Measurements from ENCODE around the gene ZNF599. TPM values are rescaled to one million over a fixed set of nuclear protein-coding genes. Genes with fewer than 3 reads are reported as not detected.

ZNF599 gene
- total and polyA plus RNA-seq, 2 of the 13 experiments (the other 11 are each of a cell fraction or from before 2014, with no cell fraction given) = 5.8 to 7.3 TPM

- no peak for TF ChIP-seq DDIT3 (CRISPR knock-in tag; IDR thresholded peaks at IDR 0.05)
- no peak for TF ChIP-seq ZNF609 (CRISPR knock-in tag; IDR thresholded peaks at IDR 0.05; ENCODE audit: borderline replicate concordance)
- TF ChIP-seq IRX3 (CRISPR knock-in tag; IDR thresholded peaks at IDR 0.05; ENCODE audit: borderline replicate concordance, low read depth) = no peak
- TF ChIP-seq ZSCAN21 (CRISPR knock-in tag; IDR thresholded peaks at IDR 0.05; ENCODE audit: borderline replicate concordance) = peak; percentile 83; the same call in 1 of the 2 replicates
- no peak for TF ChIP-seq ZNF33A (CRISPR knock-in tag; IDR thresholded peaks at IDR 0.05; ENCODE audit: borderline replicate concordance)
- TF ChIP-seq TFDP1 (CRISPR knock-in tag; IDR thresholded peaks at IDR 0.05; ENCODE audit: borderline replicate concordance) = peak; percentile 10; the same call in 1 of the 2 replicates
- TF ChIP-seq TFDP2 (CRISPR knock-in tag; IDR thresholded peaks at IDR 0.05) = no peak; the same call in 1 of the 2 replicates
- TF ChIP-seq ZNF709 (CRISPR knock-in tag; IDR thresholded peaks at IDR 0.05) = peak; percentile 87
- peak; percentile 76; the same call in 1 of the 2 replicates for TF ChIP-seq KMT2B (CRISPR knock-in tag; IDR thresholded peaks at IDR 0.05)
- no peak; the same call in 1 of the 2 replicates for TF ChIP-seq ZNF800 (CRISPR knock-in tag; IDR thresholded peaks at IDR 0.05)
- no peak for TF ChIP-seq ZNF7 (CRISPR knock-in tag; IDR thresholded peaks at IDR 0.05)
- peak; percentile 96 for TF ChIP-seq HINFP (CRISPR knock-in tag; IDR thresholded peaks at IDR 0.05; ENCODE audit: low read depth)
- no peak for TF ChIP-seq ZNF136 (CRISPR knock-in tag; IDR thresholded peaks at IDR 0.05; ENCODE audit: low read depth)
- no peak for TF ChIP-seq ZNF724P (CRISPR knock-in tag; IDR thresholded peaks at IDR 0.05; ENCODE audit: borderline replicate concordance)
- no peak for TF ChIP-seq ARNTL (CRISPR knock-in tag; IDR thresholded peaks at IDR 0.05)
- TF ChIP-seq CENPX (CRISPR knock-in tag; IDR thresholded peaks at IDR 0.05) = no peak
- no peak for TF ChIP-seq ZNF484 (CRISPR knock-in tag; IDR thresholded peaks at IDR 0.05; ENCODE audit: borderline replicate concordance, low read depth)
Measured at GRCh38 chr19:34733746-34734536, 39.1 kb downstream of the ZNF599 start, which contains the start of gene ZNF181 (continued).

Data from HepG2 (cell line).